Erythroblast (primary cell): ENCODE results near the gene MAP3K4.

Source experiments
- GATA1 ChIP-seq: IDR thresholded peaks from 2 replicates; pipeline ENCODE4 v1.6.1; 2011; ENCODE audit warnings: low read depth, mild to moderate bottlenecking, control low read depth, low read length, moderate library complexity
- POLR2A ChIP-seq: IDR thresholded peaks from 2 replicates; pipeline ENCODE4 v1.6.1; 2011; ENCODE audit warnings: mild to moderate bottlenecking, low read length

- TF ChIP-seq POLR2A (no peak), GATA1 (no peak)
Measured at GRCh38 chr6:161101517-161101916, 109.9 kb downstream of the MAP3K4 start.
